ENCODE data around the gene IRAK1. TPM values are rescaled to one million over a fixed set of nuclear protein-coding genes. Genes with fewer than 3 reads are reported as not detected.

IRAK1 gene
- total and polyA plus RNA-seq, 9 of the 15 experiments (the other 6 are each of a cell fraction or from before 2014, with no cell fraction given), result 11.6 to 261 (median 91.6) TPM

DNA sequence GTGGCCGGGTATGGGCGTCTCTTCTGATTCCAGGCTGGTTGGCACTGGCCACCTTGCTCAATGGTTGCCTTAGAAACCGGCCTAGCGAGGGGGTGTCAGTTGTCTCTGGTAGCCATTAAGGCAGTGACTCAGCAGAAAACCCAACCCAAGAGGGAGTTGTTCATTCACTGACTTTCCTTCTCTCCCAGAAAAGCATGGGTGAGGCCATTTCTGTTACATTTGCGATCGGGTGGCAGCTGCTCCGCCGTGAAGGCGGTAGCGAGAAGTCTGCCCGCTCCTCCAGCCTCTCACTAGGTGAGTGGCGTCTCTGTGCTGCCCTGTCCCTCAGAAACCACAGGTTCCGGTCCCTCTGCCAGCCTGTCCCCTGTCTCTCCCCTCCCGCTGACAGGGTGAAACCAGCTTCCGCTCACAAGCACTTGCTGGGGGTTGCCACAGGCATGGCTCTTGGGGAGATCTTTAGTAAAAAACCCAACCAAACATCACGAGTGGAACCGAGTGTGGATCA, 17.4 kb downstream of the IRAK1 start (continued):
- TF ChIP-seq, protein P1, sequence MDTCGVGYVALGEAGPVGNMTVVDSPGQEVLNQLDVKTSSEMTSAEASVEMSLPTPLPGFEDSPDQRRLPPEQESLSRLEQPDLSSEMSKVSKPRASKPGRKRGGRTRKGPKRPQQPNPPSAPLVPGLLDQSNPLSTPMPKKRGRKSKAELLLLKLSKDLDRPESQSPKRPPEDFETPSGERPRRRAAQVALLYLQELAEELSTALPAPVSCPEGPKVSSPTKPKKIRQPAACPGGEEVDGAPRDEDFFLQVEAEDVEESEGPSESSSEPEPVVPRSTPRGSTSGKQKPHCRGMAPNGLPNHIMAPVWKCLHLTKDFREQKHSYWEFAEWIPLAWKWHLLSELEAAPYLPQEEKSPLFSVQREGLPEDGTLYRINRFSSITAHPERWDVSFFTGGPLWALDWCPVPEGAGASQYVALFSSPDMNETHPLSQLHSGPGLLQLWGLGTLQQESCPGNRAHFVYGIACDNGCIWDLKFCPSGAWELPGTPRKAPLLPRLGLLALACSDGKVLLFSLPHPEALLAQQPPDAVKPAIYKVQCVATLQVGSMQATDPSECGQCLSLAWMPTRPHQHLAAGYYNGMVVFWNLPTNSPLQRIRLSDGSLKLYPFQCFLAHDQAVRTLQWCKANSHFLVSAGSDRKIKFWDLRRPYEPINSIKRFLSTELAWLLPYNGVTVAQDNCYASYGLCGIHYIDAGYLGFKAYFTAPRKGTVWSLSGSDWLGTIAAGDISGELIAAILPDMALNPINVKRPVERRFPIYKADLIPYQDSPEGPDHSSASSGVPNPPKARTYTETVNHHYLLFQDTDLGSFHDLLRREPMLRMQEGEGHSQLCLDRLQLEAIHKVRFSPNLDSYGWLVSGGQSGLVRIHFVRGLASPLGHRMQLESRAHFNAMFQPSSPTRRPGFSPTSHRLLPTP (IDR thresholded peaks at IDR 0.05; ENCODE audit: borderline replicate concordance, extremely low read depth, insufficient read length), result no peak
- no peak for TF ChIP-seq PRMT5 (CRISPR knock-in tag; IDR thresholded peaks at IDR 0.05)
- TF ChIP-seq EHMT2 (IDR thresholded peaks at IDR 0.05), result 0 out of 2 replicates have a peak, but pooled peaks have one; percentile 23
- peak; percentile 84 for TF ChIP-seq BCL6 (CRISPR knock-in tag; IDR thresholded peaks at IDR 0.05)
- TF ChIP-seq RB1 (IDR thresholded peaks at IDR 0.05; ENCODE audit: low read depth), result no peak
- no peak for TF ChIP-seq ARID2 (IDR thresholded peaks at IDR 0.05)
- no peak for TF ChIP-seq HMG20B (CRISPR knock-in tag; IDR thresholded peaks at IDR 0.05)
- 0 out of 2 replicates have a peak, but pooled peaks have one; percentile 62 for TF ChIP-seq DPF2 (IDR thresholded peaks at IDR 0.05)
- TF ChIP-seq TEAD2 (tag; IDR thresholded peaks at IDR 0.05), result peak; percentile 91
- TF ChIP-seq, protein P2, sequence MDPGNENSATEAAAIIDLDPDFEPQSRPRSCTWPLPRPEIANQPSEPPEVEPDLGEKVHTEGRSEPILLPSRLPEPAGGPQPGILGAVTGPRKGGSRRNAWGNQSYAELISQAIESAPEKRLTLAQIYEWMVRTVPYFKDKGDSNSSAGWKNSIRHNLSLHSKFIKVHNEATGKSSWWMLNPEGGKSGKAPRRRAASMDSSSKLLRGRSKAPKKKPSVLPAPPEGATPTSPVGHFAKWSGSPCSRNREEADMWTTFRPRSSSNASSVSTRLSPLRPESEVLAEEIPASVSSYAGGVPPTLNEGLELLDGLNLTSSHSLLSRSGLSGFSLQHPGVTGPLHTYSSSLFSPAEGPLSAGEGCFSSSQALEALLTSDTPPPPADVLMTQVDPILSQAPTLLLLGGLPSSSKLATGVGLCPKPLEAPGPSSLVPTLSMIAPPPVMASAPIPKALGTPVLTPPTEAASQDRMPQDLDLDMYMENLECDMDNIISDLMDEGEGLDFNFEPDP (CRISPR knock-in tag; IDR thresholded peaks at IDR 0.05), result 0 out of 2 replicates have a peak, but pooled peaks have one; percentile 68
- no peak for TF ChIP-seq CBX3 (IDR thresholded peaks at IDR 0.05; ENCODE audit: borderline replicate concordance in 1 of 2, low read length in 2 of 2)
- TF ChIP-seq, protein P3, sequence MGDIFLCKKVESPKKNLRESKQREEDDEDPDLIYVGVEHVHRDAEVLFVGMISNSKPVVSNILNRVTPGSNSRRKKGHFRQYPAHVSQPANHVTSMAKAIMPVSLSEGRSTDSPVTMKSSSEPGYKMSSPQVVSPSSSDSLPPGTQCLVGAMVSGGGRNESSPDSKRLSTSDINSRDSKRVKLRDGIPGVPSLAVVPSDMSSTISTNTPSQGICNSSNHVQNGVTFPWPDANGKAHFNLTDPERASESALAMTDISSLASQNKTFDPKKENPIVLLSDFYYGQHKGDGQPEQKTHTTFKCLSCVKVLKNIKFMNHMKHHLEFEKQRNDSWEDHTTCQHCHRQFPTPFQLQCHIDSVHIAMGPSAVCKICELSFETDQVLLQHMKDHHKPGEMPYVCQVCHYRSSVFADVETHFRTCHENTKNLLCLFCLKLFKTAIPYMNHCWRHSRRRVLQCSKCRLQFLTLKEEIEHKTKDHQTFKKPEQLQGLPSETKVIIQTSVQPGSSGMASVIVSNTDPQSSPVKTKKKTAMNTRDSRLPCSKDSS (IDR thresholded peaks at IDR 0.05; ENCODE audit: low read depth, partially characterized antibody), result no peak
- TF ChIP-seq SMARCE1 (IDR thresholded peaks at IDR 0.05), result 0 out of 2 replicates have a peak, but pooled peaks have one; percentile 29
- TF ChIP-seq CBFB (CRISPR knock-in tag; IDR thresholded peaks at IDR 0.05), result no peak
- no peak for TF ChIP-seq CHCHD3 (CRISPR knock-in tag; IDR thresholded peaks at IDR 0.05)
- TF ChIP-seq, protein P4, sequence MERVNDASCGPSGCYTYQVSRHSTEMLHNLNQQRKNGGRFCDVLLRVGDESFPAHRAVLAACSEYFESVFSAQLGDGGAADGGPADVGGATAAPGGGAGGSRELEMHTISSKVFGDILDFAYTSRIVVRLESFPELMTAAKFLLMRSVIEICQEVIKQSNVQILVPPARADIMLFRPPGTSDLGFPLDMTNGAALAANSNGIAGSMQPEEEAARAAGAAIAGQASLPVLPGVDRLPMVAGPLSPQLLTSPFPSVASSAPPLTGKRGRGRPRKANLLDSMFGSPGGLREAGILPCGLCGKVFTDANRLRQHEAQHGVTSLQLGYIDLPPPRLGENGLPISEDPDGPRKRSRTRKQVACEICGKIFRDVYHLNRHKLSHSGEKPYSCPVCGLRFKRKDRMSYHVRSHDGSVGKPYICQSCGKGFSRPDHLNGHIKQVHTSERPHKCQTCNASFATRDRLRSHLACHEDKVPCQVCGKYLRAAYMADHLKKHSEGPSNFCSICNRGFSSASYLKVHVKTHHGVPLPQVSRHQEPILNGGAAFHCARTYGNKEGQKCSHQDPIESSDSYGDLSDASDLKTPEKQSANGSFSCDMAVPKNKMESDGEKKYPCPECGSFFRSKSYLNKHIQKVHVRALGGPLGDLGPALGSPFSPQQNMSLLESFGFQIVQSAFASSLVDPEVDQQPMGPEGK (CRISPR knock-in tag; IDR thresholded peaks at IDR 0.05; ENCODE audit: borderline replicate concordance), result peak; percentile 86; the same call in 1 of the 2 replicates
- no peak for TF ChIP-seq RBM39 (optimal IDR thresholded peaks at IDR 0.05; ENCODE audit: low read depth, low read length)
- no peak for TF ChIP-seq ZNF263 (CRISPR knock-in tag; IDR thresholded peaks at IDR 0.05; ENCODE audit: borderline replicate concordance)
- TF ChIP-seq, protein P5, sequence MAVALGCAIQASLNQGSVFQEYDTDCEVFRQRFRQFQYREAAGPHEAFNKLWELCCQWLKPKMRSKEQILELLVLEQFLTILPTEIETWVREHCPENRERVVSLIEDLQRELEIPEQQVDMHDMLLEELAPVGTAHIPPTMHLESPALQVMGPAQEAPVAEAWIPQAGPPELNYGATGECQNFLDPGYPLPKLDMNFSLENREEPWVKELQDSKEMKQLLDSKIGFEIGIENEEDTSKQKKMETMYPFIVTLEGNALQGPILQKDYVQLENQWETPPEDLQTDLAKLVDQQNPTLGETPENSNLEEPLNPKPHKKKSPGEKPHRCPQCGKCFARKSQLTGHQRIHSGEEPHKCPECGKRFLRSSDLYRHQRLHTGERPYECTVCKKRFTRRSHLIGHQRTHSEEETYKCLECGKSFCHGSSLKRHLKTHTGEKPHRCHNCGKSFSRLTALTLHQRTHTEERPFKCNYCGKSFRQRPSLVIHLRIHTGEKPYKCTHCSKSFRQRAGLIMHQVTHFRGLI (CRISPR knock-in tag; IDR thresholded peaks at IDR 0.05), result peak; percentile 87
- TF ChIP-seq ZNF780A (CRISPR knock-in tag; IDR thresholded peaks at IDR 0.05), result no peak
